HepG2 (cell line): ENCODE measurements around the gene PIEZO2.

Experiments used
- BCL3 ChIP-seq: sonication (generic); formaldehyde crosslinking; IDR thresholded peaks from 2 replicates; pipeline ENCODE4 v1.5.1; 2020; ENCODE audit warnings: mild to moderate bottlenecking, missing genetic modification reagents, moderate library complexity
- BRF2 ChIP-seq: sonication (generic); formaldehyde crosslinking; IDR thresholded peaks from 2 replicates; pipeline ENCODE4 v1.8.1; 2022; ENCODE audit warnings: mild to moderate bottlenecking, missing genetic modification reagents
- CTCF ChIP-seq: sonication (generic); formaldehyde crosslinking; IDR thresholded peaks from 2 replicates; pipeline ENCODE4 v1.5.0; 2020; ENCODE audit warnings: mild to moderate bottlenecking, missing genetic modification reagents, moderate library complexity
- EZH2 ChIP-seq: conservative IDR thresholded peaks from 2 replicates; pipeline ENCODE4 v1.6.1; 2012; ENCODE audit warnings: mild to moderate bottlenecking, low read depth, low read length, moderate library complexity
- IRF2 ChIP-seq: IDR thresholded peaks from 2 replicates; pipeline ENCODE4 v1.6.1; 2018; ENCODE audit warnings: missing genetic modification reagents, missing compliant biosample characterization
- MAFK ChIP-seq, 2 experiments: IDR thresholded peaks in 1 of 2; conservative IDR thresholded peaks in 1 of 2; 2 replicates each; pipeline ENCODE4 v1.6.1; 2011; ENCODE audit warnings: improper control_type of control experiment in 2 of 2, low read length in 2 of 2
- NFYB ChIP-seq: sonication (generic); formaldehyde crosslinking; IDR thresholded peaks from 2 replicates; pipeline ENCODE4 v1.4.0; 2020; ENCODE audit warnings: missing genetic modification reagents
- NPAS2 ChIP-seq: sonication (generic); formaldehyde crosslinking; IDR thresholded peaks from 2 replicates; pipeline ENCODE4 v1.8.0; 2022; ENCODE audit warnings: mild to moderate bottlenecking, missing genetic modification reagents, borderline replicate concordance
- REST ChIP-seq, 2 experiments: IDR thresholded peaks; 2 replicates each; pipeline ENCODE4 v1.6.1; 2011 to 2012; ENCODE audit warnings: low read length in 2 of 2, borderline replicate concordance in 1 of 2, low read depth in 1 of 2, mild to moderate bottlenecking in 1 of 2, moderate library complexity in 1 of 2
- SIN3A ChIP-seq: IDR thresholded peaks from 2 replicates; pipeline ENCODE4 v1.6.1; 2011; ENCODE audit warnings: low read depth, mild to moderate bottlenecking, control low read depth, low read length, borderline replicate concordance
- TBP ChIP-seq: sonication (generic); formaldehyde crosslinking; IDR thresholded peaks from 2 replicates; pipeline ENCODE4 v1.5.0; 2020; ENCODE audit warnings: missing genetic modification reagents
- TRIM24 ChIP-seq: sonication (generic); formaldehyde crosslinking; IDR thresholded peaks from 2 replicates; pipeline ENCODE4 v1.8.0; 2022; ENCODE audit warnings: mild to moderate bottlenecking, missing genetic modification reagents

GRCh38 chr18:11105463-11105862 lies 43.9 kb downstream of the PIEZO2 start:
- TF ChIP-seq NPAS2 (CRISPR knock-in tag) (no peak), IRF2 (CRISPR knock-in tag) (no peak), CTCF (CRISPR knock-in tag) (no peak), NFYB (CRISPR knock-in tag) (no peak), BCL3 (CRISPR knock-in tag) (no peak), TBP (CRISPR knock-in tag) (no peak), EZH2 (no peak), TRIM24 (CRISPR knock-in tag) (no peak), BRF2 (no peak), MAFK (conservative IDR thresholded peaks at IDR 0.05 in 1 of 2, IDR thresholded peaks at IDR 0.05 in 1 of 2; ENCODE audit: low read length in 2 of 2) (no peak), SIN3A (no peak), REST (IDR thresholded peaks at IDR 0.05; ENCODE audit: borderline replicate concordance in 1 of 2, low read depth in 1 of 2, low read length in 2 of 2) (no peak)
